ENCODE results near the gene KCNIP1. TPM values are rescaled to one million over a fixed set of nuclear protein-coding genes. Genes with fewer than 3 reads are reported as not detected.

KCNIP1 gene
- total and polyA plus RNA-seq, 2 of the 8 experiments (the other 6 are each of a cell fraction or from before 2014, with no cell fraction given), result 0.52 to 0.83 TPM

DNA sequence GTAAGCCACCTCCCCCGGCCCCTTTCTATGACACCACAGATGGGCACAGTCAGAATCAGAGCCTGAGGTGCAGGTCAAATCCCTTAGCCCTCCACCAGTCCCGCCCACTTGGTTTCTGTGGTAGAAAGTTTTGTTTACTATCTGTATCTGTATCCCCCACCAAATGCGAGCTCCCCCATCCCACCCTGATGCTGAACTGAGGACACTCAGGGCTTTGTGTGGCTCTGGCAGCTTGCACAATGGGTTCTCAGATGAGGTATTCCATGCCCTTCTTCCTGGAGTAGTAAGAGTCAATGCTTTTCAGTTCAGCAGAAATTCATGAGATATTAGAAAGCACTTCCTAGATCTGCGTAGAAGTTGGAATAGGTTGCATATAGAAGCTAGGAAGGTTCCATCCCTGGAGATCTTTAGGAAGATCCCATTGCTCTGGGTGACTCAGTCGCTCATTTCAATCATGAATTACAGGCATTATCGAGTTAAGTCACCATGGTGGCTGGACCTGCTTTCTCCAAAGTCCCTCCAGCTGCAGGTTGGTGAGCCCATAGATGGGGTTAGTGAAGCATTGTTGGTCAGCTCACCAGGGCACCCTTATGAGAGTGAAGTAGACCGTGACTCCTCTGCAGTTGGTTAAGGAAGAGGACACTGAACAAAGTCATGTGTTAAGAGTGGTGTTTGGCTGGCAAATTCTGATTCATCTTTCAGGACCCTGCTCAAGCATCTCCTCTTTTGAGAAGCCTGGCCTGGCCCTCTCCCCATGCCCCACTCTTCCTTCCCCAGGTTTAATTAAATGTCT lies 10.6 kb upstream of the KCNIP1 start:
- Histone ChIP-seq H4K20me1 (replicated peaks in 1 of 2; ENCODE audit: control insufficient read depth in 1 of 2, insufficient read depth in 2 of 2, low read length in 2 of 2) (no peaks in the 10 kb centered on the region), H2AK5ac (ENCODE audit: low read depth, low read length) (no peak overlapping the region), H3K79me2 (ENCODE audit: control insufficient read depth in 1 of 2, insufficient read depth in 2 of 2, low read length in 2 of 2) (no peaks in the 10 kb centered on the region), H3K23ac (ENCODE audit: insufficient read length) (no peak overlapping the region), H2BK5ac (ENCODE audit: low read depth, low read length) (no peak overlapping the region), H3K14ac (ENCODE audit: insufficient read length) (no peak overlapping the region), H4K91ac (replicated peaks; ENCODE audit: insufficient read length, low read length) (no peak overlapping the region), H3K4me3 (ENCODE audit: extremely low read depth in 1 of 4, insufficient read depth in 2 of 4, low read depth in 3 of 4, low read length in 4 of 4) (no peak overlapping the region), H3K9ac (replicated peaks in 1 of 4; ENCODE audit: extremely low read depth in 1 of 4, low read depth in 3 of 4, low read length in 3 of 4) (no peak overlapping the region), H3K4ac (replicated peaks; ENCODE audit: insufficient read length, low read depth, low read length) (no peak overlapping the region), H3K23me2 (ENCODE audit: low read depth, low read length) (no peaks in the 10 kb centered on the region), H3K4me1 (replicated peaks in 1 of 4; ENCODE audit: control insufficient read depth in 3 of 4, insufficient read depth in 4 of 4, low read length in 3 of 4) (peaks cover 0 to 5% (median 3%) of the 10 kb centered on the region in 4 experiments; a peak in 3 of 7 replicates), H2BK12ac (ENCODE audit: low read depth, low read length) (no peak overlapping the region), H2BK120ac (replicated peaks; ENCODE audit: low read depth, low read length) (no peak overlapping the region), H2AFZ (ENCODE audit: low read length) (no peak overlapping the region), H3K56ac (replicated peaks; ENCODE audit: insufficient read length, low read depth, low read length) (no peak overlapping the region), H3K27me3 (replicated peaks in 1 of 4; ENCODE audit: control insufficient read depth in 3 of 4, extremely low read depth in 1 of 4, insufficient read depth in 3 of 4, low read length in 3 of 4) (no peaks in the 10 kb centered on the region; a peak in 1 of 7 replicates), H4K8ac (ENCODE audit: extremely low read depth, insufficient read depth, low read length) (no peak overlapping the region), H2BK15ac (ENCODE audit: low read length) (no peak overlapping the region), H3K9me3 (ENCODE audit: insufficient read depth in 2 of 2, low read depth in 1 of 2, low read length in 1 of 2) (no peaks in the 10 kb centered on the region), H3K4me2 (ENCODE audit: insufficient read depth in 1 of 2, low read depth in 2 of 2, low read length in 2 of 2) (no peak overlapping the region), H4K5ac (ENCODE audit: insufficient read length, low read depth, low read length) (no peak overlapping the region), H3K36me3 (ENCODE audit: control insufficient read depth in 2 of 4, insufficient read depth in 4 of 4, low read length in 3 of 4) (no peaks in the 10 kb centered on the region), H2BK20ac (ENCODE audit: low read length) (no peak overlapping the region), H3K27ac (ENCODE audit: low read depth, low read length) (no peak overlapping the region), H3K18ac (ENCODE audit: extremely low read depth, low read length) (no peak overlapping the region), H3K79me1 (ENCODE audit: low read depth, low read length) (no peaks in the 10 kb centered on the region)
- ChIA-PET CTCF (ENCODE audit: partially characterized antibody) (interaction anchor here (1.2 to 3.9 kb wide), 5 partner anchors 8 to 140 kb away, joined by 3 to 16 read pairs (median 4); no protein-coding TSS in a partner anchor), POLR2A (ENCODE audit: partially characterized antibody) (no interaction called here)
- FAIRE-seq (no peak), DNase-seq (ENCODE audit: low read depth in 1 of 2, low spot score in 2 of 2) (no peak)
- WGBS, 2 experiments (ENCODE audit: extremely low coverage in 1 of 2, insufficient coverage in 1 of 2, insufficient read length in 1 of 2, insufficient replicate concordance in 2 of 2, low coverage in 1 of 2, low lambda C conversion rate in 2 of 2, missing lambda C conversion rate in 1 of 2), result 92% methylated on average over 7 of the region's 7 CpGs; no CpG with 5 or more reads in 1 of the 2 experiments
- TF ChIP-seq SIRT6 (IDR thresholded peaks at IDR 0.05; ENCODE audit: low read length), result no peak
- no peak for TF ChIP-seq SUZ12 (IDR thresholded peaks at IDR 0.05; ENCODE audit: low read length)
- TF ChIP-seq YY1 (IDR thresholded peaks at IDR 0.05; ENCODE audit: low read depth, low read length), result no peak
- TF ChIP-seq SAP30 (IDR thresholded peaks at IDR 0.05; ENCODE audit: insufficient read depth, insufficient replicate concordance, low read length), result no peak
- no peak for TF ChIP-seq CEBPB (IDR thresholded peaks at IDR 0.05; ENCODE audit: low read depth, low read length)
- TF ChIP-seq HDAC2 (IDR thresholded peaks at IDR 0.05; ENCODE audit: borderline replicate concordance in 1 of 2, low read depth in 2 of 2, low read length in 2 of 2), result no peak
- TF ChIP-seq EP300 (IDR thresholded peaks at IDR 0.05; ENCODE audit: borderline replicate concordance in 1 of 2, low read depth in 2 of 2, low read length in 2 of 2), result no peak
- no peak for TF ChIP-seq EZH2 (IDR thresholded peaks at IDR 0.05; ENCODE audit: low read depth, low read length, severe bottlenecking)

Measured in H1 (cell line).